HepG2 (cell line): Measurements from ENCODE around the gene PSMA7. TPM values are rescaled to one million over a fixed set of nuclear protein-coding genes. Genes with fewer than 3 reads are reported as not detected.
A peak's percentile ranks its signal among the peaks of the same experiment; 100 is the strongest.

Experiments used
- DMTF1 ChIP-seq: sonication (generic); formaldehyde crosslinking; IDR thresholded peaks from 2 replicates; pipeline ENCODE4 v1.4.0; 2020; ENCODE audit warnings: mild to moderate bottlenecking, missing genetic modification reagents
- DRAP1 ChIP-seq: IDR thresholded peaks from 2 replicates; pipeline ENCODE4 v1.6.1; 2016; ENCODE audit warnings: missing genetic modification reagents, missing compliant biosample characterization
- ETV5 ChIP-seq: IDR thresholded peaks from 2 replicates; pipeline ENCODE4 v1.6.1; 2018; ENCODE audit warnings: missing biosample characterization, missing genetic modification reagents, inconsistent platforms, borderline replicate concordance
- HDAC1 ChIP-seq: sonication (generic); formaldehyde crosslinking; IDR thresholded peaks from 2 replicates; pipeline ENCODE4 v1.5.1; 2020; ENCODE audit warnings: mild to moderate bottlenecking, missing genetic modification reagents
- HES4 ChIP-seq: sonication (generic); formaldehyde crosslinking; IDR thresholded peaks from 2 replicates; pipeline ENCODE4 v1.9.0; 2021; ENCODE audit warnings: mild to moderate bottlenecking, missing genetic modification reagents, borderline replicate concordance
- HOXA3 ChIP-seq: sonication (generic); formaldehyde crosslinking; IDR thresholded peaks from 2 replicates; pipeline ENCODE4 v1.5.0; 2020; ENCODE audit warnings: missing genetic modification reagents
- MAFG ChIP-seq: sonication (generic); formaldehyde crosslinking; IDR thresholded peaks from 2 replicates; pipeline ENCODE4 v1.5.1; 2020; ENCODE audit warnings: mild to moderate bottlenecking, missing genetic modification reagents
- MED8 ChIP-seq: sonication (generic); formaldehyde crosslinking; IDR thresholded peaks from 2 replicates; pipeline ENCODE4 v1.8.1; 2023; ENCODE audit warnings: mild to moderate bottlenecking, missing genetic modification reagents; ENCODE audit not compliant: insufficient replicate concordance
- MEF2D ChIP-seq: sonication (generic); formaldehyde crosslinking; IDR thresholded peaks from 2 replicates; pipeline ENCODE4 v1.5.1; 2020; ENCODE audit warnings: mild to moderate bottlenecking, missing genetic modification reagents
- PBX3 ChIP-seq: sonication (generic); formaldehyde crosslinking; IDR thresholded peaks from 2 replicates; pipeline ENCODE4 v1.8.1; 2023; ENCODE audit warnings: missing genetic modification reagents, inconsistent platforms, borderline replicate concordance
- RCOR2 ChIP-seq: IDR thresholded peaks from 2 replicates; pipeline ENCODE4 v1.6.1; 2016; ENCODE audit warnings: missing biosample characterization, missing genetic modification reagents
- RERE ChIP-seq: IDR thresholded peaks from 2 replicates; pipeline ENCODE4 v1.6.1; 2016; ENCODE audit warnings: low read depth, missing genetic modification reagents, missing compliant biosample characterization
- SKI ChIP-seq: fragments of 450-650 bp; IDR thresholded peaks from one replicate; pipeline ENCODE4 v1.6.1; 2018; ENCODE audit warnings: mild to moderate bottlenecking; ENCODE audit not compliant: partially characterized antibody
- TP53 ChIP-seq: sonication (generic); formaldehyde crosslinking; conservative IDR thresholded peaks from 2 replicates; pipeline ENCODE4 v1.4.0; 2020; ENCODE audit warnings: missing genetic modification reagents
- ZFP82 ChIP-seq: sonication (generic); formaldehyde crosslinking; IDR thresholded peaks from 2 replicates; pipeline ENCODE4 v1.5.1; 2020; ENCODE audit warnings: mild to moderate bottlenecking, missing genetic modification reagents, borderline replicate concordance
- ZNF12 ChIP-seq: sonication (generic); formaldehyde crosslinking; IDR thresholded peaks from 2 replicates; pipeline ENCODE4 v1.5.0; 2020; ENCODE audit warnings: missing genetic modification reagents
- ZNF337 ChIP-seq: sonication (generic); formaldehyde crosslinking; IDR thresholded peaks from 2 replicates; pipeline ENCODE4 v1.5.1; 2020; ENCODE audit warnings: missing genetic modification reagents, low read depth, mild to moderate bottlenecking, borderline replicate concordance
- ZNF430 ChIP-seq: sonication (generic); formaldehyde crosslinking; IDR thresholded peaks from 2 replicates; pipeline ENCODE4 v1.9.0; 2021; ENCODE audit warnings: mild to moderate bottlenecking, missing genetic modification reagents
- ZNF598 ChIP-seq: sonication (generic); formaldehyde crosslinking; IDR thresholded peaks from 2 replicates; pipeline ENCODE4 v1.5.1; 2020; ENCODE audit warnings: mild to moderate bottlenecking, missing genetic modification reagents, borderline replicate concordance
- ZNF709 ChIP-seq: sonication (generic); formaldehyde crosslinking; IDR thresholded peaks from 2 replicates; pipeline ENCODE4 v1.5.0; 2020; ENCODE audit warnings: mild to moderate bottlenecking, missing genetic modification reagents
- polyA plus RNA-seq, 8 experiments: library from polyadenylated mRNA; depleted of rRNA in 3 of 8; stranded (reverse) in 7 of 8; unstranded in 1 of 8; fragments of >200 nt; fragmentation: Illumina TruSeq in 4 of 8; extraction: Trizol in 4 of 8; gene quantifications; 2 replicates each; pipeline versions ENCODE4 v1.2.1 to v1.2.3, GENCODE V29; 2011 to 2016; ENCODE audit warnings: low read depth in 4 of 8, missing spikeins in 1 of 8, mixed read lengths in 1 of 8; ENCODE audit not compliant: insufficient read depth in 1 of 8
- total RNA-seq, 5 experiments: library from RNA; depleted of rRNA; stranded (reverse); fragments of >200 nt; fragmentation: Illumina TruSeq; extraction: Trizol; gene quantifications; 2 replicates each; pipeline ENCODE4 v1.2.3, GENCODE V29; 2016; ENCODE audit warnings: low read depth in 1 of 5

The PSMA7 gene
- total and polyA plus RNA-seq, 2 of the 13 experiments (the other 11 are each of a cell fraction or from before 2014, with no cell fraction given): 531 to 631 TPM

GRCh38 chr20:62143957-62144825, 997 bp upstream of the PSMA7 start (continued):
- peak; percentile 30 for TF ChIP-seq DRAP1
- TF ChIP-seq TP53: no peak
- no peak for TF ChIP-seq SKI
- TF ChIP-seq DMTF1 (CRISPR knock-in tag): no peak
- no peak for TF ChIP-seq ZNF12
- TF ChIP-seq HOXA3 (CRISPR knock-in tag): peak; percentile 68
- peak; percentile 64; the same call in 1 of the 2 replicates for TF ChIP-seq ZNF709 (CRISPR knock-in tag)
- no peak for TF ChIP-seq MED8 (CRISPR knock-in tag)
- no peak; the same call in 1 of the 2 replicates for TF ChIP-seq ZNF598 (CRISPR knock-in tag)
- TF ChIP-seq ETV5 (CRISPR knock-in tag): no peak
- no peak for TF ChIP-seq PBX3 (CRISPR knock-in tag)
- TF ChIP-seq ZFP82 (CRISPR knock-in tag): no peak
- TF ChIP-seq MAFG: no peak
- no peak for TF ChIP-seq MEF2D (CRISPR knock-in tag)
- no peak for TF ChIP-seq HES4 (CRISPR knock-in tag)
- TF ChIP-seq ZNF430 (CRISPR knock-in tag): no peak; the same call in 1 of the 2 replicates
- TF ChIP-seq ZNF337 (CRISPR knock-in tag): no peak
- no peak for TF ChIP-seq RERE
- peak; percentile 54; the same call in 1 of the 2 replicates for TF ChIP-seq HDAC1 (CRISPR knock-in tag)
- 0 out of 2 replicates have a peak, but pooled peaks have one; percentile 7 for TF ChIP-seq RCOR2 (CRISPR knock-in tag)
